GM13977 (cell line): ENCODE data around the gene PLEK2.

Source experiments
- DNase-seq: peaks from one replicate; pipeline ENCODE4 v3.0.0; 2012; ENCODE audit warnings: low spot score
- in situ Hi-C: fragments of 300-500 bp; cut with MboI; formaldehyde crosslinking; loops from one replicate; pipeline ENCODE4 v1.12.0; 2022; ENCODE audit warnings: low sequenced_read_pairs, low pct_unique_long_range_greater_than_20kb, mixed read lengths, inconsistent platforms; ENCODE audit not compliant: unreplicated experiment
- TF ChIP-seq, protein P1 (sequence below): IDR thresholded peaks from 2 replicates; pipeline ENCODE4 v1.5.1; 2012; ENCODE audit warnings: mild to moderate bottlenecking, control low read depth; ENCODE audit not compliant: insufficient read depth; ENCODE audit errors: extremely low read depth, missing control alignments

PLEK2 gene

DNA sequence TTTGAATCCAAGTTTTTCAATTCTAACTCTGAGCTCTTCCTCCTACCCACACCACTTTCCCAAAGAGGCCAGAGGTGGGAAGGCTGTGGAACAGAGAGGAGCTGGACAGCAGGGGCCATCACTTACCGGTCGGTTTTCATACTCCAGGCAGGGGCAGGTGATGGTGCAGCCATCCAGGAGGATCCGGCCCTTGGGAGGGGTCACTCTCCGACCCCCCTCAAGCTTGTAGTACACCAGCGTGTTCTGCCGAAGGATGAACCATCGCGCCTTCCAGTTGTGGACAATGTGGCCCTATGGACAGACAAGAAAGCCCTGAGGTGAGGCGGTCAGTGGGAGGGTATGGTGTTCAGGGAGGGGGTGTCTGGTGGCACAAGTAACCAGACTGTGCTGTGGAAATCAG, 14.4 kb downstream of the PLEK2 start:
- TF ChIP-seq, protein P1, sequence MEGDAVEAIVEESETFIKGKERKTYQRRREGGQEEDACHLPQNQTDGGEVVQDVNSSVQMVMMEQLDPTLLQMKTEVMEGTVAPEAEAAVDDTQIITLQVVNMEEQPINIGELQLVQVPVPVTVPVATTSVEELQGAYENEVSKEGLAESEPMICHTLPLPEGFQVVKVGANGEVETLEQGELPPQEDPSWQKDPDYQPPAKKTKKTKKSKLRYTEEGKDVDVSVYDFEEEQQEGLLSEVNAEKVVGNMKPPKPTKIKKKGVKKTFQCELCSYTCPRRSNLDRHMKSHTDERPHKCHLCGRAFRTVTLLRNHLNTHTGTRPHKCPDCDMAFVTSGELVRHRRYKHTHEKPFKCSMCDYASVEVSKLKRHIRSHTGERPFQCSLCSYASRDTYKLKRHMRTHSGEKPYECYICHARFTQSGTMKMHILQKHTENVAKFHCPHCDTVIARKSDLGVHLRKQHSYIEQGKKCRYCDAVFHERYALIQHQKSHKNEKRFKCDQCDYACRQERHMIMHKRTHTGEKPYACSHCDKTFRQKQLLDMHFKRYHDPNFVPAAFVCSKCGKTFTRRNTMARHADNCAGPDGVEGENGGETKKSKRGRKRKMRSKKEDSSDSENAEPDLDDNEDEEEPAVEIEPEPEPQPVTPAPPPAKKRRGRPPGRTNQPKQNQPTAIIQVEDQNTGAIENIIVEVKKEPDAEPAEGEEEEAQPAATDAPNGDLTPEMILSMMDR = no peak
- in situ Hi-C loops = no loop called here
- DNase-seq = no peak

DNA sequence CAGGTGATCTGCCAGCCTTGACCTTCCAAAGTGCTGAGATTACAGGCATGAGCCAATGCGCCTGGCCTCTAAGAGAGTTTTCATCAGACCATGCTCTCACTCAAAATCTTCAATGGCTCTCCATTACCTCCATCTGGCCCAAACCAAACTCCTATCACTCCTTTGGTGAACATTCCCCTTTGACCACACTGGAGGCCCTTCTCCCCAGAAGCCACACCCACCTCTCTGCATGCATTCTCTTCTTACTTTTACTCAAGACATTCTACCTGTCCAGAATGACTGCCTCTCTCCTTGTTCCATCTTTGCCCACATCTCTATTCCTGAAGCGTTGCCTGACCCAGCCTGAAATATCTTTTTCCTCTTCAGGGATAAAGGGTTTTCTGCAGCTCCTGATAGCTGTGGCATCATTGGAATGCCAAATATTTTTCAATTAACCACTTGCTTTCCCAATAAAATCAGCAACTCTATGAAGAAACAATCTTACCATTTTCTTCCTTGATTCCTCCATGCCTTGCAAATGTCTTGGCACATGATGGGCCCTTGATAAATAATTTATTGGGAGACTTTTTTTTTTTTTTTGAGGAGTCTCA, 15.5 kb downstream of the PLEK2 start:
- no peak for DNase-seq

DNA sequence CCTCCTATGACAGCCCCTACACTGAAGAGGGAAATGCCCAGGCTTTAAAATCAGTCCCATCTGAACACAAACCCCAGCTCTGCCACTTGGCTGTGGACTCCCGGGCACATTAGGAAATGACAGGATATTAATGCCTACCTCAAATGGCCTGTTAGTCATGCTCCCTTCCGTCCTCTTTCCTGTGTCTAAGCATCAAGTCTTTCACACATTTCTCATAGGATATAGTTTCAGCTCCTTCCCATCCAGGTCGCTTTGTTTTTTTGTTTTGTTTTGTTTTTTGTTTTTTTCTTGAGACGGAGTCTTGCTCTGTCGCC, 16.1 kb downstream of the PLEK2 start:
- TF ChIP-seq, protein P1 = no peak
- in situ Hi-C loops = no loop called here
- no peak for DNase-seq

More for the DNA sequence above, 15.5 kb downstream of the PLEK2 start:
- TF ChIP-seq, protein P1 = no peak
- in situ Hi-C loops = no loop called here

DNA sequence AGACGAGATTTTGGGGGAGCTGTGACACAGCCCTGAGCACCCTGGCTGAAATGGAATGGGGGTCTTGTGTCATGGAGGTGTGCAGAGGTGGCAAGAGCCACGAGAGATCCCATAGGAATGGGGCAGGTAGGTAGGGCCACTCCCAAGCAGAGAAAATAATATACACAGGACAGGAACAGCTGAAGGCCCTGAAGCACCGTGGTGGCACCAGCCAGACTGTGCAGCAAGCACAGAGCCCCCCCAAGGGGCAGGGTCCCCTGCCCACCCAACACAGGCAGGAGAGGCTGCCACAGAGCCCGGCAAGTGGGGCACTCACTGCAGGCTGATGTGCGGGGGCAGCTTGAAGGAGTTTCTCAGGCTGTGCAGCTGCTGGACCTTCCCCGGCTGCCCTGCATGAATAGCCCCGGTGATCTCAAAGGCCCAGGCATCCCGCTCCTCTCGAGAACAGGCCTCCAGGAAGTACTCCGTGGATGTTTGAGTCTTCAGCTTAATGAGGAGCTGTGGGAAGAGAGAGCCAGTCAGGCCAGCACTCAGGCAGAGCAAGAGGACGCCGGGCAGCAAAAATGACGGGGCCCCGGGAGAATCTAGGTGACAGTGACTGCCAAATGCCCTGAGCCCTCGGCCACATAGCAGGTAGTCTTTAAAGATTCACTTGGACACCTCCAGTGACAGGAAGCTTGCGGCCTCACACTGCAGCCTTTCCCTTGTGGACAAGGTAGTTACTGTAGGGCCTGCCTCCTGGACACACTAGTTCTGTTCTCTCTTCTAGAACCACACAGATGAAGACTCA, 16.7 kb downstream of the PLEK2 start:
- DNase-seq = no peak
- in situ Hi-C loops = no loop called here
- TF ChIP-seq, protein P1 = no peak

DNA sequence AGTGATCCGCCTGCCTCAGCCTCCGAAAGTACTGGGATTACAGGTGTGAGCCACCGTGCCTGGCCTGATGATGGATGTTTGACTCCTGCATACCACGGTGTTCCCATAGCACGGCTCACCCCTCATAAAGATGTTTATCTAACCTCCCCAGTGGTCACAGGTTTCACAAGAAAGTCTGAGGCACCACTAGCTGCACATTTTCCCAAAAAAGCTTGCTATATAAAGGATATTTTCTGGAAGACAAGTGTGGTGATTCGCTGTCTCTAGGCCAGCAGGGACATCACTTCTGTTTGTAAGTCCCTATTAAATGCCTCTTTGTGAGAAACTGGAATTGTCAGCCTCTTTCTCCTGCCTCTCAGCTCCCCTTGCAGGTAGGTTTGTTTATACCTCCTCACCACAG, 18.3 kb downstream of the PLEK2 start:
- no peak for DNase-seq
- TF ChIP-seq, protein P1 = no peak
- in situ Hi-C loops = no loop called here

DNA sequence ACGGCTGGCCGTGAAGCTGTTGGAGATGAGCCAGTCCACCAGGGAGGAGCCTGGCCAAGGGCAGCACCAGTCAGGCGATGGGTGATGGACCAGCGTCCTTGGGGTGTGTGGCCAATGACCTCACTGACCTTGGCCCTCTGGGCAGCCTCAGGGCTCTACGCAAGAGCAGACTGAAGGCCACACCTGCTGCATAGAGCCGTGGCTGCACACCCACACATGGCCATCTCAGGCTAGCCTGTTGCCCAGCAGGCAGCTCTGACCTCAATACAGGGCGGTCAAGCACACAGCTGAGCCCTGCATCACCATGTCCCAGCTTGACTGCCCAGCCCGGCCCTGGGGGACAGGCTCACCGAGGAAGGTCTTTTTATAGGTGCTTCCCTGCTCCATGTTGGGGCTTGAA, 19.2 kb downstream of the PLEK2 start:
- TF ChIP-seq, protein P1 = no peak
- DNase-seq = no peak
- in situ Hi-C loops = no loop called here
